Liver (tissue), 9 donors: ENCODE measurements around the gene HYAL1. TPM values are rescaled to one million over a fixed set of nuclear protein-coding genes. Genes with fewer than 3 reads are reported as not detected.

ENCODE experiments used
- DNase-seq: peaks from one replicate; pipeline ENCODE4 v3.0.0-alpha.2; 2017; ENCODE audit warnings: low spot score
- H3K27ac ChIP-seq, 2 donors: one replicate each; pipeline ENCODE4 v1.7.0; 2013; ENCODE audit warnings: inconsistent platforms in 2 of 2, low read length in 2 of 2, control low read depth in 1 of 2, low read depth in 1 of 2, mild to moderate bottlenecking in 1 of 2
- H3K27me3 ChIP-seq, 4 donors: one replicate each; pipeline versions ENCODE4 v1.6.1 to v1.7.0; 2013; ENCODE audit warnings: low read length in 3 of 4, inconsistent platforms in 1 of 4, mild to moderate bottlenecking in 1 of 4, moderate library complexity in 1 of 4; ENCODE audit not compliant: control insufficient read depth in 4 of 4, insufficient read depth in 4 of 4
- H3K36me3 ChIP-seq, 4 donors: one replicate each; pipeline versions ENCODE4 v1.6.1 to v1.7.0; 2013; ENCODE audit warnings: low read length in 3 of 4, mild to moderate bottlenecking in 3 of 4, low read depth in 1 of 4, moderate library complexity in 1 of 4; ENCODE audit not compliant: control insufficient read depth in 4 of 4, insufficient read depth in 3 of 4
- H3K4me1 ChIP-seq, 4 donors: one replicate each; pipeline versions ENCODE4 v1.6.1 to v1.7.0; 2013; ENCODE audit warnings: low read length in 3 of 4, mild to moderate bottlenecking in 3 of 4, moderate library complexity in 1 of 4; ENCODE audit not compliant: control insufficient read depth in 4 of 4, insufficient read depth in 4 of 4
- H3K4me3 ChIP-seq, 3 donors: one replicate each; pipeline versions ENCODE4 v1.6.1 to v1.7.0; 2013; ENCODE audit warnings: low read length in 3 of 3, control low read depth in 1 of 3, low read depth in 1 of 3, mild to moderate bottlenecking in 1 of 3
- H3K9ac ChIP-seq, 2 donors: one replicate each; pipeline ENCODE4 v1.7.0; 2013; ENCODE audit warnings: low read length in 2 of 2, mild to moderate bottlenecking in 2 of 2, moderate library complexity in 2 of 2, control low read depth in 1 of 2, low read depth in 1 of 2
- H3K9me3 ChIP-seq, 4 donors: one replicate each; pipeline versions ENCODE4 v1.6.1 to v1.7.0; 2013; ENCODE audit warnings: low read length in 3 of 4; ENCODE audit not compliant: control insufficient read depth in 4 of 4
- ATF3 ChIP-seq: IDR thresholded peaks from 2 replicates; pipeline ENCODE4 v1.6.1; 2016; ENCODE audit warnings: antibody characterized with exemption
- CTCF ChIP-seq: fragments of 150-350 bp; IDR thresholded peaks from 2 replicates; pipeline ENCODE4 v1.5.1; 2017; ENCODE audit warnings: improper control_type of control experiment, low read depth, low read length; ENCODE audit not compliant: missing input control
- EGR1 ChIP-seq, 2 donors: IDR thresholded peaks; 2 replicates each; pipeline ENCODE4 v1.6.1; 2016 to 2018; ENCODE audit warnings: antibody characterized with exemption in 2 of 2, low read depth in 2 of 2
- FOXA1 ChIP-seq: IDR thresholded peaks from 2 replicates; pipeline ENCODE4 v1.6.1; 2016; ENCODE audit warnings: antibody characterized with exemption
- FOXA2 ChIP-seq: IDR thresholded peaks from 2 replicates; pipeline ENCODE4 v1.6.1; 2016; ENCODE audit warnings: antibody characterized with exemption
- HNF4A ChIP-seq, 2 donors: conservative IDR thresholded peaks; 2 replicates each; pipeline ENCODE4 v1.6.1; 2016; ENCODE audit warnings: antibody characterized with exemption in 2 of 2, mild to moderate bottlenecking in 2 of 2
- HNF4G ChIP-seq: IDR thresholded peaks from 2 replicates; pipeline ENCODE4 v1.6.1; 2016; ENCODE audit warnings: antibody characterized with exemption
- JUND ChIP-seq, 2 donors: IDR thresholded peaks; 2 replicates each; pipeline ENCODE4 v1.6.1; 2016; ENCODE audit warnings: antibody characterized with exemption in 2 of 2
- NR2F2 ChIP-seq: IDR thresholded peaks from 2 replicates; pipeline ENCODE4 v1.6.1; 2016; ENCODE audit warnings: antibody characterized with exemption
- RAD21 ChIP-seq, 2 donors: IDR thresholded peaks; 2 replicates each; pipeline ENCODE4 v1.6.1; 2016; ENCODE audit warnings: antibody characterized with exemption in 2 of 2, mild to moderate bottlenecking in 2 of 2
- REST ChIP-seq: IDR thresholded peaks from 2 replicates; pipeline ENCODE4 v1.6.1; 2016; ENCODE audit warnings: antibody characterized with exemption, mild to moderate bottlenecking
- RXRA ChIP-seq, 2 donors: IDR thresholded peaks; 2 replicates each; pipeline ENCODE4 v1.6.1; 2017 to 2018; ENCODE audit warnings: antibody characterized with exemption in 2 of 2, mild to moderate bottlenecking in 1 of 2
- TAF1 ChIP-seq: conservative IDR thresholded peaks from 2 replicates; pipeline ENCODE4 v1.6.1; 2016; ENCODE audit warnings: antibody characterized with exemption, mild to moderate bottlenecking
- YY1 ChIP-seq: IDR thresholded peaks from 2 replicates; pipeline ENCODE4 v1.6.1; 2016; ENCODE audit warnings: antibody characterized with exemption, mild to moderate bottlenecking
- WGBS: extraction: QIAGEN DNeasy Blood & Tissue Kit; methylation state at CpG from one replicate; pipeline ENCODE4 v1.1.7; 2013; 5-methylcytosine and 5-hydroxymethylcytosine counted together
- polyA plus RNA-seq, 2 donors: library from polyadenylated mRNA; stranded (reverse) in 1 of 2; unstranded in 1 of 2; fragments of 200-250 nt in 1 of 2; fragments of >200 nt in 1 of 2; fragmentation: Nextera tagmentation in 1 of 2; extraction: Ambion mirVana in 1 of 2; gene quantifications; one replicate each; pipeline versions ENCODE4 v1.2.1 to v1.2.3, GENCODE V29; 2013 to 2015
- total RNA-seq, 2 donors: library from RNA; depleted of rRNA; stranded (reverse); fragments of >200 nt; gene quantifications; one replicate each; pipeline ENCODE4 v1.2.3, GENCODE V29; 2014
- donor health status: healthy.
- donor health status: healthy.
- donor health status: healthy.
- donor health status: healthy.
- donor health status: healthy.

HYAL1 gene
- total and polyA plus RNA-seq, 4 donors = 82.3 to 156 (median 121) TPM

GRCh38 chr3:50327129-50327528, 23.8 kb upstream of the HYAL1 start:
- no peak overlapping the region for H3K27ac ChIP-seq
- TF ChIP-seq JUND (IDR thresholded peaks at IDR 0.05) (no peak), RXRA (IDR thresholded peaks at IDR 0.05) (no peak), EGR1 (IDR thresholded peaks at IDR 0.05; ENCODE audit: low read depth in 2 of 2) (no peak), NR2F2 (no peak), FOXA1 (no peak), HNF4G (no peak), RAD21 (IDR thresholded peaks at IDR 0.05) (no peak)
- peaks cover 2 to 59% (median 40%) of the 10 kb centered on the region in 4 donors for H3K4me1 ChIP-seq
- no peak for DNase-seq
- H3K27me3 ChIP-seq = no peaks in the 10 kb centered on the region
- WGBS = 73% methylated on average over 4 of the region's 4 CpGs
- H3K36me3 ChIP-seq = peaks cover 4 to 33% (median 17%) of the 10 kb centered on the region in 4 donors
- H3K4me3 ChIP-seq = peak overlapping the region; percentile 82 to 87 (median 83)
- H3K9me3 ChIP-seq = no peaks in the 10 kb centered on the region
- peak overlapping the region; percentile 59 to 75 for H3K9ac ChIP-seq

- H3K4me1 ChIP-seq = peaks cover 6 to 63% (median 44%) of the 10 kb centered on the region in 4 donors
- DNase-seq = no peak
- no peak overlapping the region for H3K27ac ChIP-seq
- TF ChIP-seq YY1 (no peak), REST (no peak), FOXA2 (no peak), TAF1 (no peak), HNF4A (conservative IDR thresholded peaks at IDR 0.05) (no peak)
- no peaks in the 10 kb centered on the region for H3K27me3 ChIP-seq
- H3K9me3 ChIP-seq = no peaks in the 10 kb centered on the region
- peaks cover 2 to 23% (median 11%) of the 10 kb centered on the region in 4 donors for H3K36me3 ChIP-seq
- 93% methylated on average over 8 of the region's 8 CpGs for WGBS
- H3K9ac ChIP-seq = no peak overlapping the region
- H3K4me3 ChIP-seq = no peak overlapping the region
Measured at GRCh38 chr3:50326182-50326541, 22.8 kb upstream of the HYAL1 start.

GRCh38 chr3:50325497-50326181, 22.3 kb upstream of the HYAL1 start:
- H3K4me3 ChIP-seq = no peak overlapping the region
- H3K4me1 ChIP-seq = peaks cover 6 to 64% (median 45%) of the 10 kb centered on the region in 4 donors
- WGBS = 87% methylated on average over 11 of the region's 11 CpGs
- H3K9me3 ChIP-seq = no peaks in the 10 kb centered on the region
- peaks cover 0 to 18% (median 7%) of the 10 kb centered on the region in 4 donors for H3K36me3 ChIP-seq
- H3K27me3 ChIP-seq = no peaks in the 10 kb centered on the region
- no peak for TF ChIP-seq ATF3
- TF ChIP-seq RAD21 (IDR thresholded peaks at IDR 0.05) = no peak
- no peak for TF ChIP-seq CTCF
- no peak for TF ChIP-seq FOXA2
- no peak for TF ChIP-seq RXRA (IDR thresholded peaks at IDR 0.05)
- TF ChIP-seq EGR1 (IDR thresholded peaks at IDR 0.05; ENCODE audit: low read depth in 2 of 2) = no peak
- no peak overlapping the region for H3K27ac ChIP-seq
- no peak for DNase-seq
- no peak overlapping the region for H3K9ac ChIP-seq
